GM19240 (cell line): Measurements from ENCODE around the gene NRSN2.

Experiments
- DNase-seq: peaks from one replicate; pipeline ENCODE4 v3.0.0; 2011; ENCODE audit warnings: low spot score; ENCODE audit not compliant: insufficient read length

Gene NRSN2

GRCh38 chr20:396619-397431 is 49.9 kb downstream of the NRSN2 start:
- no peak for DNase-seq

DNA sequence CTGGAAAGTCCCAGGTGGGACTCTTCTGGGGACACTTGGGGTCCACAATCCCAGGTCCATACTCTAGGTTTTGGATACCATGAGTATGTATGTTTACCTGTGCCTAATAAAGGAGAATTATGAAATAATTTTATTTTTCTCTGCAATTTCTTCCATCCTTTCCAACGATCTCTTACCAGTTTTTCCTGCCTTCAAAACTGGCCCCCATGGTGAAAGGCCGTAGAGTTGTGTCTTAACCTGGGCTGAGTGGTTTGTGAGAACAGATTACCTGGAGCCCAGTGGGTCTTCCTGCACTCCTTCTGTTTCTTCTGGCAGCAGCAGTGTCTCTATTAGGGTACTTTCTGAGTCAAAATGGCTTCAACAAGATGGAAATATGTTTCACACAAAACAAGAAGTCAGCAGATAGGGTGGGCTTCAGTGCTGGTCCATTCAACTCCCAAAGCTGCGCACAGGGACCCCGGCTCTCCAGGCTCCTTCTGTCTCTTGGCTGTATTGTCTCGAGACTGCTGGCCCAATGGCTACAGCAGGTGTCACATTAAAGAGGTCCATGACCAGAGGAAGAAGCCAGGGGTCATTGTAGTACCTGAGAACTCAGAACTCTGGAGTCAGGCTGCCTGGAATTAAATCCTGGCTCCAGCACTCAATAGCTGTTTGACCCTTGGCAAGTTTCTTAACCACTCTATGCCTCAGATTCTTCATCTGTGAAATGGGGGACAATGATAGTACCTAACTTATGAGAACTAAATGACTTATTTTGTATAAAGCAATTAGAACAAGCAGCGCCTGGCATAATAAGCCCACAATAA is 50.7 kb downstream of the NRSN2 start:
- DNase-seq, result no peak

GRCh38 chr20:399182-399707 is 52.3 kb downstream of the NRSN2 start:
- no peak for DNase-seq

DNA sequence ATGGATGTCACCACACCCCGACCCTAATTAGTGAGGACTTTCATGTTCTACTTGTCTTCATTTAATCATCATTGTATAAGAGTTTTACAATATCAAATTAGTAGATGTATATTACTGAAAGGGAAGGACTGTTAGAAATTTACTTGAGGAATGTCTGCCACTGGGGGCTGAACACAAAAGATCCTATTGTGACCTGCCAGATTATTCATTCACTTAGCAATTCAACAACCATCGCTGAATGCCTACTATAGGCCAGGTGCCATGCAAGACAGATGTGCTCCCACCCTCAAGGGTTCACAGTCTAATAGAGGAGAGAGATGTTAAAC is 53.2 kb downstream of the NRSN2 start:
- DNase-seq, result no peak

- no peak for DNase-seq
Measured at GRCh38 chr20:400454-401275, 53.8 kb downstream of the NRSN2 start.

- no peak for DNase-seq
Measured at GRCh38 chr20:401682-402495, 55.0 kb downstream of the NRSN2 start.

GRCh38 chr20:402496-402885 is 55.6 kb downstream of the NRSN2 start:
- DNase-seq, result no peak

GRCh38 chr20:402898-403581 is 56.1 kb downstream of the NRSN2 start:
- no peak for DNase-seq

DNA sequence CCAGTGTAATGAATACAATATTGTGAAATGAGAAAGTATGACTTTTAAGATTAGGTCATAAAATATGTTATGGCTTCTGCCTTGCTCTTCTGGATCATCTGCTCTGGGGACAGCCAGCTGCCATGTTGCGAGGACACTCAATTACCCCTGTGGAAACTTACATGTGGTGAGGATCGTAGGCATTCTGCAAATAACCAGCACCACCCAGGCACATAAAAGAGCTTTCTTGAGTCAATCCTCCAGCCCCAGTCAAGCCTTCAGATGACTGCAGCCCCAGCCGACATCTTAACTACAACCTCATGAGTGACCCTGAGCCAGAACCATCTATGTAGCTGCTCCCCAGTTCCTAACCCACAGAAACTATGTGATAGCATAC is 56.7 kb downstream of the NRSN2 start:
- DNase-seq, result no peak

DNA sequence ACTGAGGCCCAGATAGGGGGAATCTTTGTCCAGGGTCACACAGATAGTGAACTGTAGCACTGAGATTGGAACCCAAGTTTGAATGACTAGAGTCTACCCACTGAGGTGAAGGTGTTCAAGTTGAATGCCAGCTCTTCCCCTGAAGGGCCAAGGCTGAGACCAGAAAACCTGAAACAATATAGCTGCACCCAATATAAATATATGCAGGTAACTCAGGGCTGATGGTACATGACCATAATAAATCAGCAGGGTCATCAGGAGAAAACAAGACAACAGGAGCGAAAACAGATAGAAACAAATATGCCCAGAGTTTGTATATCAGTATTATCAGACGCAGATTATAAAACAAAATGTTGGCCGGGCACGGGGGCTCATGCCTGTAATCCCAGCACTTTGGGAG is 57.2 kb downstream of the NRSN2 start:
- DNase-seq, result no peak
